ENCODE measurements around the gene CDK5R1.
A peak's percentile ranks its signal among the peaks of the same experiment; 100 is the strongest.

CDK5R1 gene

DNA sequence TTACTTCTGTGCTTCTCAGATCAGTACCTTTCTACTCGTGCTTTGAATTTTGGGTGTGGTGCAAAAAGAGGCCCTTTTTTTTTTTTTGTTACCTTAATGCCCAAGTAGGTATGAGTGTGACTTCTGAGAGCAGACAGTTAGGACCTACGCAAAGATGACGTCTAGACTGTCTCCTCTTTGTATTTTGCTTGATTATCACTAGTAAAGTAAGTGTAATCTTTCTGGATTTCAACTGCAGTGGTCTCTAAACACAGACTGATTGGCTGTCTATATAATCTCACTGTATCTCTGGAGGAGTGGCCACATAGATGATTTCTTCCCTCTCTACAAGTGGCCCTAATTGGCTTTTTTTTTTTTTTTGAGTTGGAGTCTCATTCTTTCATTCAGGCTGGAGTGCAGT is 11.5 kb upstream of the CDK5R1 start:
- no peak for DNase-seq

DNA sequence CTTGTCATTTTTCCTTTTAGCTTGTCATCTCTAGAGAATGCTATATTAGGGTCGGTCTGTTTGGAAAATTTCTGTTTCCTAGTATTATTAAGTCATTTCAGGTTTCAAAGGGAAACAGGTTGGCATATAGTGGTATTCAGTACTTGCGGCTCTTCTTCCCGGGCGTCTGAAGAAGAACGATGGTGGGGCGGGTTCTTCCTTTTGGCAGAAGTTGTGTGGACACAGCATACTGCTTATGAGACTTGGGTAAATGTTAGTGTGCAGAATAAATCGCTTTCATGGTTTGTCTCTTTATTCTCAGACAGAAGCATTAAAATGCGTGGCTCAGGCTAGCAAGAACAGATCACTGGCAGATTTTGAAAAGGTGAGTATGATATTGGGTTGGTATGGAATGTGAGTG is 9.6 kb upstream of the CDK5R1 start:
- DNase-seq: no peak

- DNase-seq: no peak
Measured at GRCh38 chr17:32479074-32479617, 7.6 kb upstream of the CDK5R1 start.

DNA sequence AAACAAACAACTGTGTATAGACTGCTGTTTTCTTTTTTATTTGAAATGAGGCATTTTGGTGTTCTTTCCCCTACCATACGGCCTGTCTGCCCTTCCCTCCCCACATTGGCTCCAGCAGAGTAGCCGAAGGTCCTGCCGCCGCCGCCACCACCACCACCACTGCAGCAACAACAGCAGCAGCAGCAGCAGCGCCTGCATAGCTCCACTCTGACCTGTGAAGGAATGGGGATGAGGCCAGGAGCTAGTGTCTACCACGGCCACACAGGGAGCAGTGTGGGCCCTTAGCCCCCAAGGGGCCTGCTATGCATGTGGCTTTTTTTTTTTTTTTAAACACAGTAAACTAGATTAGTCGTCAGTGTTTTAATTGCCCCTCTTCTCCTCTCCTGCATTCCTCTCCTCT is 5.6 kb upstream of the CDK5R1 start:
- DNase-seq: no peak

DNA sequence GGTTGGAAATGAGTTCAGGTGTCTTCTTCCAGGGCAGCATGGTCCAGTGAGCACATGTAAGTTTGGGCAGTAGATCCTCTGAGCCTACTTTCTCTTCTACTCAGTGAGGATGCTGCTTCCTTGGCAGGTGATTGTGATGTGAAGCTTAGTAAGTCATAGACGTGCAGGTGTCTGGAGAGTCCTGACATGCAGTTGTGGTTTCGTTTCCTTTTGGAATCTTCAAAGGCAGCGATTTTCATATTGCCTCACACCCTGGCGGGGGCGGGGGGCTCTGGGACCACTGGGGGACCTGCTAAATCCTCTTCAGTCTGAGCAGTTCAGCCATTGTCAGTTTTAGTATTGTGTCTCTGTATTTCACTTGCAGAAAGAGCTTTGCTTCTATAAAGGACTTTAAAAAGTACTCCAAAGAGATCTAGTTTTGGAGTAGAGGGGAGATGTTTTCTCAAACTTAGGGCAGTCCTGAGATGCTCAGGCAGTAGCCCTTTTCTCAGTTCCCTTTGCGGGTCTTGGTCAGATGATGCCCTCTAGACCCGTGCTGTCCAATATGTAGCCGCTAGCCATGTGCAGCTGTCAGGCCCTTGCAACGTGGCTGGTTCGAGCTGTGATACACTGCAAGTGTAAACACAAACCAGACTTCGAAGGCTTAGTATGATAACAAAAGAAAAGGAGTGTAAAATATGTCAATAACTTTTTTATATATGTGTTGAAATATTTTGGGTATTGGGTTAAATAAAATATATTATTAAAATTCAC is 4.0 kb upstream of the CDK5R1 start:
- no peak for DNase-seq

DNA sequence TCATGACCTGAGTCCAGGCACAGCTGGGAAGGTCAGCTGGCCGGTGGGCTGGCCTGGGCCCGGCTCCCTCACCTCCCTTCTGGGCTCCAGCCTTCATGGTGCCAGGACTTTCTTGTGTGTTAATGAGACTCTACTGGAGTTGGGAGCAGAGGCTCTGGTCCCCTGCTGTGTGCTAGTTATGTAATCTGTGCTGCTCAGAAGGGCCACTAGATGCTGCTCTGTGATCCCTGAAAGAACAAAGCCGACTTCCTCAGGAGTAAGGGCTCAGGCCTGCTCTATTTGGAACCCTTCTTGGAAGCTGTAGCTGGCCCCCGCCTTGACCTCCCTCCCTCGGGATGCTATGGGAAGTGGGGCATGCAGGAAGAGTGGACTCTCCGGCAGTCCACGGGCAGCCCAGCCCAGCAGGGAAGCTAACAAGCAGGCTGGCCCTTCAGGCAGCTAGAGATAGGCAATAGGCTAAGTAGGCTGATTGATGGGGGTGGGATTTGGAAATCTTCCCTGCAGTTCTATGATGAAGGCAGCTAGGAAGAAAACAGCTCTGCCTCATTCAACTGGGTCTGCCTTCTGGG is 3.3 kb upstream of the CDK5R1 start:
- DNase-seq: peak; percentile 62

- DNase-seq: no peak
Measured at GRCh38 chr17:32484041-32484461, 2.7 kb upstream of the CDK5R1 start.

- DNase-seq: no peak
Measured at GRCh38 chr17:32484628-32485027, 2.2 kb upstream of the CDK5R1 start.

- DNase-seq: no peak
Measured at GRCh38 chr17:32485261-32486110, 1.3 kb upstream of the CDK5R1 start.

- DNase-seq: peak; percentile 59
Measured at GRCh38 chr17:32486111-32486700, 587 bp upstream of the CDK5R1 start.

- DNase-seq: peak; percentile 21
Measured at GRCh38 chr17:32487473-32488176, 832 bp downstream of the CDK5R1 start.

- no peak for DNase-seq
Measured at GRCh38 chr17:32488177-32488542, 1.4 kb downstream of the CDK5R1 start.

GRCh38 chr17:32488604-32489180 is 1.9 kb downstream of the CDK5R1 start:
- no peak for DNase-seq

GRCh38 chr17:32489320-32490100 is 2.7 kb downstream of the CDK5R1 start:
- no peak for DNase-seq

GRCh38 chr17:32490101-32490482 is 3.3 kb downstream of the CDK5R1 start:
- DNase-seq: peak; percentile 15

GRCh38 chr17:32491371-32492263 is 4.8 kb downstream of the CDK5R1 start:
- DNase-seq: no peak

DNA sequence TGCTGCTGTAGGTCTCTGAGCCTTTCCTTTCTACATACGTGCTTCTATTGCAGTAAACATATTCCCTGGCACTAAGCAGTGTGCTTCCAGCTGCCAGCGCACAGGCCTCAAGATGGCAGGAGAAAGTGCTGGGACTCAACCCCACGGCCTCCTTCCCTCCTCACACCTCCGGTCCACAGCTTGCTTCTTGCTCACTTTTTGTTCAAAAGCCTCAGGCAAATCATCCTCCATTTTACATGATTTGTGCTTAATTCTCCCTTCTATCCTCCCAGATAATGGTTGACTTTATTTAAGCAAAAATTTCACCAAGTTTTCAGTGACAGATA is 5.4 kb downstream of the CDK5R1 start:
- no peak for DNase-seq

GRCh38 chr17:32492648-32493289 is 6.0 kb downstream of the CDK5R1 start:
- DNase-seq: no peak

GRCh38 chr17:32493571-32493970 is 6.8 kb downstream of the CDK5R1 start:
- DNase-seq: no peak

GRCh38 chr17:32493976-32494513 is 7.3 kb downstream of the CDK5R1 start:
- no peak for DNase-seq

All from CD4-positive, alpha-beta T cell treated with Interleukin-4 for 4 hours (primary cell).